HG02840 (cell line): ENCODE results near the gene SART3.

ENCODE experiments used
- ATAC-seq: cut with Tn5 transposase; IDR thresholded peaks from one replicate; pipeline ENCODE4 v1.9.1; 2021; ENCODE audit warnings: mild to moderate bottlenecking, moderate library complexity, moderate number of reproducible peaks; ENCODE audit not compliant: unreplicated experiment, low FRiP score

Gene SART3

GRCh38 chr12:108526482-108527165 is 34.3 kb downstream of the SART3 start:
- no peak for ATAC-seq

DNA sequence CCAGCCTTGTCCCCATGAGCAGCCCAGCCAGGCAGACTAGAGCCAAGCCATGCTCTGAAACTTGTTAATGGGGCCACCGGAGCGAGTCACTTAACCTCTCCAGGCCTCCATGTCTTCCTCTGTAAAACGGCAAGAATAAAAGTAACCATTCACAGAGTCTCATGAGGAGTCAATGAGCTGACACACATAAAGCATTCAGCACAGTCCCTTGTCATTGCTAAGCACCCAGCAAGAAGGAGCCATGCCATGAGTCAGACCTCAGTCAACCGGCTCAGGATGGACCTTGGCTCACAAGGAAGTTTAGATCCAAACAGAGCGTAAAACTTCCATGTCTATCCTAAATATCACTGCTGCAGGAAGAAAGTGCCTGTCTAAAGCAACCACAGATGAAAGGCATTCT is 35.3 kb downstream of the SART3 start:
- ATAC-seq: no peak

GRCh38 chr12:108523365-108523764 is 37.6 kb downstream of the SART3 start:
- ATAC-seq: no peak

GRCh38 chr12:108519558-108519957 is 41.4 kb downstream of the SART3 start:
- no peak for ATAC-seq

- ATAC-seq: no peak
Measured at GRCh38 chr12:108518716-108519496, 42.1 kb downstream of the SART3 start.

GRCh38 chr12:108518101-108518715 is 42.8 kb downstream of the SART3 start:
- ATAC-seq: no peak

GRCh38 chr12:108517288-108518100 is 43.5 kb downstream of the SART3 start:
- ATAC-seq: no peak

- no peak for ATAC-seq
Measured at GRCh38 chr12:108516511-108517275, 44.3 kb downstream of the SART3 start.

GRCh38 chr12:108515916-108516315 is 45.1 kb downstream of the SART3 start:
- no peak for ATAC-seq

- ATAC-seq: peak; percentile 79
Measured at GRCh38 chr12:108514973-108515814, 45.8 kb downstream of the SART3 start, which contains the start of gene FICD. FICD (plus strand) TSS chr12:108515277; CDS start chr12:108516973, 1,696 bp downstream.

DNA sequence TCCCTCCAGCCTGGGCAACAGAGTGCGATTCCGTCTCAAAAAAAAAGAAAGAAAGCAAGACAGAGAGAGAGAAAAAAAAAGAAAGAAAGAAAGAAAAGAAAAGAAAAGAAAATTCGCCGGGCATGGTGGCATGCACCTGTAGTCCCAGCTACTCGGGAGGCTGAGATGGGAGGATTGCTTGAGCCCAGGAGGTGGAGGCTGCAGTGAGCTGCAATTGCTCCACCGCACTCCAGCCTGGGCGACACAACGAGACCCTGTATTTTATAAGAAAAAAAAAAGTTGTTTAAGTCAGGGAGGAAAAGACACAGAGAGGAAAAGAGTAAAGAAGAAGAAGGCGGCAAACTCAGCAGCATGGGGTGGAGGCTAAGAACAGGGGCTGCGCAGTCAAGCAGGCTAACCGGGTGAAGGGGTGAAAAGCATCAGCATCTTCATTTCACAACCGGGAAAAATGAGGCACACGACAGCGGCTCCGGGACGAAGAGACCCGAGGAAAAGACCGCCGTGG is 46.5 kb downstream of the SART3 start:
- no peak for ATAC-seq

GRCh38 chr12:108511633-108512540 is 49.1 kb downstream of the SART3 start:
- ATAC-seq: no peak

DNA sequence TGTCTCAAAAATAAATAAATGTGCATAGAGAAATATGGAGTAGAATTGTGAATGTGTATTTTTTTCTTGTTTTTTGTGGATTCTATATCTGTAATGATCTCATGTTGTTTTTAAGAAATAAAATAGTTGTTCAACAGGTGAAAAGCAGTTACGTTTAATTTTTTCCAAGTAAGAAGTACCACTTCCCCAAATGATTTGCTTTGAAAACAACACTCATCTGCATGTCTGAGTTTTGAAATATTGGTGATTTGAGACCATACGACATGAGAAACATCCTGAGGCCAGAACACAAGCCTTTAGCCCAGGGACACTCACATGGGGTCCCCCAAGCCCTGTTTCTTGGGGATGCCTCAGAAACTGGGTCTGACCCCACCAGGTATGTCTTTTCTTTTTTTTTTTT is 50.1 kb downstream of the SART3 start:
- no peak for ATAC-seq

- no peak for ATAC-seq
Measured at GRCh38 chr12:108509806-108510205, 51.2 kb downstream of the SART3 start.

DNA sequence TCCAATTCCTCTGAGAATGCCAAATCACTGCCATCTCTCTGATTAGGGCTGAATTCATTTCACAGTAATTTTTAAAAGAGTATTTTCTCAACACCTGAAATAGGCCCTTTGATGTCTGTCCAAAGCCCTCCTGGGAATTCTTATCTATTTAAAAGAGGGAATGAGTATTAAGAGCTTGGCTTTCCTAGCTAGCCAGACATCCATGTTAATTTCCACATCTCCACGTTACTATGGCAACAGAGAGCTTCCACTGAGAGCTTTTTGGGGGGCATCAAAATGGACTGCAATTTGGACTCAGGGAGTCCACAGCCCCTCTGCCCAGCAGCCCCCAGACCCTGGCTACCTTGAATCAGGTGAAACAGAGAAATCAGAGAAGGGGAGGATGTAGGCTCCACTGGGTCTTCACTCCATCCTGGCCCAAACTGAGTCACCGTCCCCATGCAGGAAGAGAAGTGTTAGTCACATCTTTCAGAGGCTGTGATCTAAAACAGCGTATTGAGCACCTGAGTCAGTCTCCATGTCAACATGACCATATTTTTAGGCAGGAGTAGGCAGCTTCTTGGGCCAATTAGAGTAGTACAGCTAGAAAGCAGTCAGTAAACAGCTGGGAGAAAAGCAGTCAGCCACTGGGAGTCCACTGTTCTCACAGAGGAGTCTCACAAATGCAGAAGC is 52.9 kb downstream of the SART3 start:
- ATAC-seq: no peak

DNA sequence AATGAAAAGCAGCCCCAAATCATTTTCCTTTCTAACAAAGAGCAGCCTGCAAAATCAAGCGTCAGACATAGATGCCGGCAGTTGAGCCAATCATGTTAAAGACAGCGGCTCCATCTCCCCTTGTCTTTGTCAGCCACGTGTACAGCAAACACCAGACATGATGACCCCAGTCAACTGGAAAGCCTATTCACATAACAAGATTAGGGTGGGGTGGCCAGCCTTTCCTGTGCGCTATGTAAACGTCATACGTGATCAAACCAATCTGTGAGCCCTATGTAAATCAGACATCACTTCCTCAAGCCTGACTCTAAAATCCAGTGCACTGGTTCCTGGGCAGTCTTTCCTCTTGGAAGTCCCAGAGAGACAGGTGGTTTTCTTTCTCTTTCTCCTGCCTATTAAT is 55.8 kb downstream of the SART3 start:
- no peak for ATAC-seq

DNA sequence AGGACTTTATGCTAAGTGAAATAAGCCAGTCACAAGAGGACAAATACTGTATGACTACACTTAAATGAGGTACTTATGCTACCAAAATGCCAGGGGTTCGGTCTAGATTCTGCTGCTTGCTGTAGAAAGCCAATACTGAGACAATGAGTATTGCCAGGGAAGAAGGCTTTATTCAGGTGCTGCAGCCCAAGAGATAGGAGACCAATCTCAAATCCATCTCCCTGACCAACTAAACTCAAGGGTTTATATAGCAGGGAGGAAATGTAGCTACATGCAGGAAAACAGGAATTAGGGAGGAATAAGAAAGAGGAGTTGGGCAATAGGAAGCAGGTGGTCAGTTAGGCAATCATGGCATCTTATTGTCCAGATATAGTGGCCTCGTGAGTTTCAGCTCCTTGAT is 58.1 kb downstream of the SART3 start:
- no peak for ATAC-seq
